Body of pancreas (tissue), 4 donors: ENCODE data around the gene FIGLA.

ENCODE experiments used
- POLR2A ChIP-seq, 3 donors: fragments of 450-650 bp; IDR thresholded peaks; one replicate each; pipeline ENCODE4 v1.6.1; 2016; ENCODE audit warnings: antibody characterized with exemption in 3 of 3, mild to moderate bottlenecking in 2 of 3
- TF ChIP-seq, protein P1 (sequence below), 7 experiments: fragments of 450-650 bp in 4 of 7; fragments of 200-600 bp in 3 of 7; sonication (generic) in 3 of 7; IDR thresholded peaks; one replicate each; pipeline ENCODE4 v1.5.1; 2016 to 2019; ENCODE audit warnings: antibody characterized with exemption in 7 of 7

DNA sequence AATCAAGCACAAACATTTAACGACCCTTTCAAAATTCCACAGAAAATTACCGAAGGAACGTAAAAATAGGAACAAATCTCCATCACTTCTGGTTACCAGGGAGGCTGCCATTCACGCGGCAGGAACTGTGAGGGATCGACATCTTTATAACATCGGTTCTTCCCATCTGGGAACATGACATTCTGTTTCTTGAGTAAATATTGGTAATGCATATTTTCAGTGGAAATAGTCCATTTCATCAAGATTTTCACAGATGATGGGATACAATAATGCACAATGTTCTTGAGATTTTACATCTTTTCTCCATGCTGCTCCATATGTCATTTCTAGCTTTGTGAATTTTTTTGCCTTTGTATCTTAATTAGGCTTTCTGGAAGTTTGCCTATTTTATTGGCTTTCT lies 32.5 kb downstream of the FIGLA start:
- TF ChIP-seq, protein P1, sequence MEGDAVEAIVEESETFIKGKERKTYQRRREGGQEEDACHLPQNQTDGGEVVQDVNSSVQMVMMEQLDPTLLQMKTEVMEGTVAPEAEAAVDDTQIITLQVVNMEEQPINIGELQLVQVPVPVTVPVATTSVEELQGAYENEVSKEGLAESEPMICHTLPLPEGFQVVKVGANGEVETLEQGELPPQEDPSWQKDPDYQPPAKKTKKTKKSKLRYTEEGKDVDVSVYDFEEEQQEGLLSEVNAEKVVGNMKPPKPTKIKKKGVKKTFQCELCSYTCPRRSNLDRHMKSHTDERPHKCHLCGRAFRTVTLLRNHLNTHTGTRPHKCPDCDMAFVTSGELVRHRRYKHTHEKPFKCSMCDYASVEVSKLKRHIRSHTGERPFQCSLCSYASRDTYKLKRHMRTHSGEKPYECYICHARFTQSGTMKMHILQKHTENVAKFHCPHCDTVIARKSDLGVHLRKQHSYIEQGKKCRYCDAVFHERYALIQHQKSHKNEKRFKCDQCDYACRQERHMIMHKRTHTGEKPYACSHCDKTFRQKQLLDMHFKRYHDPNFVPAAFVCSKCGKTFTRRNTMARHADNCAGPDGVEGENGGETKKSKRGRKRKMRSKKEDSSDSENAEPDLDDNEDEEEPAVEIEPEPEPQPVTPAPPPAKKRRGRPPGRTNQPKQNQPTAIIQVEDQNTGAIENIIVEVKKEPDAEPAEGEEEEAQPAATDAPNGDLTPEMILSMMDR (IDR thresholded peaks at IDR 0.05) = no peak
- no peak for TF ChIP-seq POLR2A (IDR thresholded peaks at IDR 0.05)
